ENCODE results near the gene PDCL2. TPM values are rescaled to one million over a fixed set of nuclear protein-coding genes. Genes with fewer than 3 reads are reported as not detected.
"Not testable (repeated sequence)": the region's sequence is repeated elsewhere in the genome, so short reads cannot be mapped to it uniquely, and the experiment has no call there.

PDCL2 gene
- total RNA-seq, 1 donor from 2014 or later: not detected

DNA sequence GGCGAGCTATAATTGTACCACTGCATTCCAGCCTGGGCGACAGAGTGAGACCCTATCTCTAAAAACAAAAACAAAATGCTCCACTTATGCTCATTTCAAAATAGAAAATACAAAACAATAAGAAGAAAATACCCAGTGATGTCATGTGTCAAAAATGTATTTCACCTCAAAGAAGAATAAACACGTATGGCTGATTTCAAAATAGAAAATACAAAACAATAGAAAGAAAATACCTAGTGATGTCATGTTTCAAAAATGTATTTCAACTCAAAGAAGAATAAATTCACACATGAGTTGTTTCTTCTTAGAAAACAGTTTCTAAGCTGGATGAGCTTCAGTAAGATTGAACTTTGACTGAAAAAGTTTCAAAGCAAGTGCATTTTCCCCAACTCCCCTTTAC lies 20.3 kb upstream of the PDCL2 start:
- DNase-seq: no peak
- intact Hi-C loops (cut with micrococcal nuclease): no loop called here
- H3K27me3 Mint-ChIP-seq: no peaks in the 10 kb centered on the region
- no peak overlapping the region for H3K27ac Mint-ChIP-seq
- H3K36me3 Mint-ChIP-seq (ENCODE audit: low read depth): no peaks in the 10 kb centered on the region
- H3K9me3 Mint-ChIP-seq: no peaks in the 10 kb centered on the region
- no peaks in the 10 kb centered on the region for H3K4me1 Mint-ChIP-seq
- no peak overlapping the region for H3K4me3 Mint-ChIP-seq

DNA sequence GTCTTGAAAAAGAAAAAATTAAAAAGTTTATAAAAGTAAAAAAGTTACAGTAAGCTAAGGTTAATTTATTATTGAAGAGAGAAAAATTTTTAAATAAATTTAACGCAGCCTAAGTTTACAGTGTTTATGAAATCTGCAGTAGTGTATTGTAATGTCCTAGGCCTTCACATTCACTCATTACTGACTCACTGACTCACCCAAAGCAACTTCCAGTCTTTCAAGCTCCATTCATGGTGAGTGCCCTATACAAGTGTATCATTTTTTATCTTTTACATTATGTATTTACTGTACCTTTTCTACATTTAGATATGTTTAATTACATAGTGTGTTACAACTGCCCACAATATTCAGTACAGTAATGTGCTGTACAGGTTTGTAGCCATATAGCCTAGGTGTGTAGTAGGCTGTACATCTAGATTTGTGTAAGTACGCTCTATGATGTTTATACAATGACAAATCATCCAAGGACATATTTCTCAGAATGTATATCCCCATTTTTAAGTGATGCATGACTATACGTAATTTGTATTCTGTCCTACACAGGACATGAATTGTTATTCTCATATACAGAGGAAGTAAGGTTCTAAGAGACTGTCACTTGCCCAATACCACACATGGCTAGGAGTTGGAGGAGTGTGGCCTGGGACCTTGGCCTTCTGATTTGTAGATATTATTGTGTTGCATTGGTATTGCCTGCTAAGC lies 19.5 kb upstream of the PDCL2 start:
- Mint-ChIP-seq H3K4me3 (no peak overlapping the region), H3K27ac (no peak overlapping the region), H3K9me3 (no peaks in the 10 kb centered on the region), H3K36me3 (ENCODE audit: low read depth) (no peaks in the 10 kb centered on the region), H3K4me1 (no peaks in the 10 kb centered on the region), H3K27me3 (no peaks in the 10 kb centered on the region)
- DNase-seq: no peak
- intact Hi-C loops (cut with micrococcal nuclease): no loop called here

DNA sequence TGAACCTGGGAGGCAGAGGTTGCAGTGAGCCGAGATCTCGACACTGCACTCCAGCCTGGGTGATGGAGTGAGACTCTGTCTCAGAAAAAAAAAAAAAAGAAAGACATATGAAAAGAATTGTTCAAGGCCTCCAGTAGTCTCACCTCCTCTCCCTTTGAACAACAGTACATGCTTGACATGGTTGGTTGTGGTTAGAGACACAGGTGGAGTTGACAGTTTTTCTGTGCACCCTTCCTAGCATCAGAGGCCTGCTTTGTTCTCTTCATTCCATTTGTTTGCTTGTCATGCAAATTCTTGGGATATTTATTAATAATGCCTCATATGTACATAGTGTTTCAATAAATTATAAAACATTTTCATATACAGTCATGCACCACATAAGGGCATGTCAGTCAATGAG lies 18.3 kb upstream of the PDCL2 start:
- H3K27me3 Mint-ChIP-seq: no peaks in the 10 kb centered on the region
- no peak overlapping the region for H3K4me3 Mint-ChIP-seq
- no peaks in the 10 kb centered on the region for H3K36me3 Mint-ChIP-seq (ENCODE audit: low read depth)
- no peaks in the 10 kb centered on the region for H3K4me1 Mint-ChIP-seq
- intact Hi-C loops (cut with micrococcal nuclease): no loop called here
- no peaks in the 10 kb centered on the region for H3K9me3 Mint-ChIP-seq
- no peak for DNase-seq
- H3K27ac Mint-ChIP-seq: no peak overlapping the region

- no peaks in the 10 kb centered on the region for H3K36me3 Mint-ChIP-seq (ENCODE audit: low read depth)
- no peaks in the 10 kb centered on the region for H3K27me3 Mint-ChIP-seq
- intact Hi-C loops (cut with micrococcal nuclease): no loop called here
- H3K4me1 Mint-ChIP-seq: no peaks in the 10 kb centered on the region
- H3K9me3 Mint-ChIP-seq: no peaks in the 10 kb centered on the region
- no peak overlapping the region for H3K4me3 Mint-ChIP-seq
- H3K27ac Mint-ChIP-seq: no peak overlapping the region
- DNase-seq: no peak
Measured at GRCh38 chr4:55609393-55609866, 17.4 kb upstream of the PDCL2 start.

DNA sequence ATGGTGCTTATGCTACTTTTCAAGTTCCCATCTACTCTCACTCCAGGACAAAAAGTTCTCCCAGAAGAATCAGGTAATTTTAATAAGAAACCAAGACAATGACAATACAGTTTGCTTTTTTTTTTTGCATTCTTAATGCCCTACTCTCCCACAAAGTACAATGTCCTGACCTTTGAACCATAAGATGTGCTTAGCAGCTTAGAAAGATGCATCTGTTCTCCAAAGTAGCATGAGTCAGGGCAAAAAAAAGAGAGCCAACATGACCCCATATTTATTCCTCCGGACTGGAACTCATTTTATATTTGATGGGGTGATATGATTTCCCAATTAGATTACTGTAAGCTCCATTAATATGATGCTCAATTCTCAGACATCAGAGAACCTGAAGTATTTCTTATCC lies 16.5 kb upstream of the PDCL2 start:
- no peaks in the 10 kb centered on the region for H3K4me1 Mint-ChIP-seq
- no peak overlapping the region for H3K4me3 Mint-ChIP-seq
- H3K27ac Mint-ChIP-seq: no peak overlapping the region
- no peaks in the 10 kb centered on the region for H3K9me3 Mint-ChIP-seq
- H3K36me3 Mint-ChIP-seq (ENCODE audit: low read depth): no peaks in the 10 kb centered on the region
- intact Hi-C loops (cut with micrococcal nuclease): no loop called here
- DNase-seq: no peak
- H3K27me3 Mint-ChIP-seq: no peaks in the 10 kb centered on the region

DNA sequence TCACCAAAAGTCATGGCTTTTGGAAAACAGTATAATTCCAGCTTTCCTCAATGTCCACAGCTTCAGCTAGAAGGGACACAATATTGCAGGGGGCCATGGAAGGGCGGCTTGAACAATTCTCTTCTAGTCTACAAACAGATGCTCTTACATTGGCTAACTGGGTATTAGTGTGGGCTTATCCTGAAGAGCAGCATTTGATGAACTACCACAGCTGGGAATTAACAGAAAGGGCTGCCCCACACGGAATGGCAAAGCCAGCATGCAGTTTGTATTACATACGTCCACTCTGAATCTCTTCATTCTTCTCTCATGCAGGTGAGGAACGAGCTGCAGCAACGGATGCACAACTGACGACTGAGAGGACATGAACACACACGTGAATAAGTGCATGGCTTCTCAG lies 13.0 kb upstream of the PDCL2 start:
- H3K36me3 Mint-ChIP-seq (ENCODE audit: low read depth): no peaks in the 10 kb centered on the region
- no peaks in the 10 kb centered on the region for H3K9me3 Mint-ChIP-seq
- no peak for DNase-seq
- no peaks in the 10 kb centered on the region for H3K4me1 Mint-ChIP-seq
- H3K27me3 Mint-ChIP-seq: peaks cover 6% of the 10 kb centered on the region
- intact Hi-C loops (cut with micrococcal nuclease): no loop called here
- no peak overlapping the region for H3K27ac Mint-ChIP-seq
- H3K4me3 Mint-ChIP-seq: no peak overlapping the region

DNA sequence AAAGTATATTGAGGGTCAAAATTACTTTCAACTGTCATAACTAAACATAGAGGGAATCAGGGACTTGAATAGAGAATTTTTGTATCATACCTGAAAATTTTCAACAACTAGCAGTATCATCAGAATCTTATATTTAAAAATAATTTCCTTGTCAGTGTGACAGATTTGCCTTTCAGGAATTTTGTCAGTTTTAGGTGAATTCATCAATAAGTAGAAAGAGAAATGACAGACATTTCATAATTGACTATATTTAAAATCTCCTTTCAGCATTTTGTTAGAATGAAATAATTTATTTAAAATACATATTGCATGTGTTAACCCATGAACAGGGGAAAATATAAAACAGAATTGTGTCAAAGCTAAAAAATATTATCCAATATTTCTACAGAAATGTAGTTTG lies 8.6 kb upstream of the PDCL2 start:
- intact Hi-C loops (cut with micrococcal nuclease): no loop called here
- H3K4me1 Mint-ChIP-seq: no peaks in the 10 kb centered on the region
- no peak for DNase-seq
- H3K4me3 Mint-ChIP-seq: no peak overlapping the region
- H3K27me3 Mint-ChIP-seq: peaks cover 16% of the 10 kb centered on the region
- no peaks in the 10 kb centered on the region for H3K9me3 Mint-ChIP-seq
- no peak overlapping the region for H3K27ac Mint-ChIP-seq
- H3K36me3 Mint-ChIP-seq (ENCODE audit: low read depth): no peaks in the 10 kb centered on the region

DNA sequence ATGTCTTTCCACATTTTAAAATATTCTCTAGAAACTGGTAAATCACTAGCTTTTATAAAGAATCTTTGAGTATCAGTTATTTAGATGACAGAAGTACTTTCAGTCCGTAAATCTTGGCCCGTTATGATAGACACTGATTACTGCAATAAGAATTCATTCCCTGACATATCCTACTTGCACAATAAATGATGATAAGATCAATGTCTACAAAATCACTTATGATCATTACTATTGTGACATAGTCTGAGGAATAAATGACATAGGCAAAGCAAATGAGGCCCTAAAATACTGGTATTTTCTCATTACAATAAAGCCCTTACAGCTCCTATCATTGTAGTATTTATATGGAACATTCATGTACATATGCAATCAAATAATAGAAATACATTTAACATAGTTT lies 6.6 kb upstream of the PDCL2 start:
- intact Hi-C loops (cut with micrococcal nuclease): no loop called here
- Mint-ChIP-seq H3K4me3 (no peak overlapping the region), H3K36me3 (ENCODE audit: low read depth) (no peaks in the 10 kb centered on the region), H3K9me3 (no peaks in the 10 kb centered on the region), H3K4me1 (no peaks in the 10 kb centered on the region), H3K27ac (no peak overlapping the region), H3K27me3 (peaks cover 18% of the 10 kb centered on the region)
- DNase-seq: no peak

GRCh38 chr4:55588160-55588559 lies 3.9 kb downstream of the PDCL2 start:
- DNase-seq: no peak
- Mint-ChIP-seq H3K36me3 (ENCODE audit: low read depth) (no peaks in the 10 kb centered on the region), H3K9me3 (peaks cover 15% of the 10 kb centered on the region), H3K4me1 (no peaks in the 10 kb centered on the region), H3K27ac (no peak overlapping the region), H3K27me3 (peaks cover 8% of the 10 kb centered on the region), H3K4me3 (no peak overlapping the region)
- intact Hi-C loops (cut with micrococcal nuclease): no loop called here

DNA sequence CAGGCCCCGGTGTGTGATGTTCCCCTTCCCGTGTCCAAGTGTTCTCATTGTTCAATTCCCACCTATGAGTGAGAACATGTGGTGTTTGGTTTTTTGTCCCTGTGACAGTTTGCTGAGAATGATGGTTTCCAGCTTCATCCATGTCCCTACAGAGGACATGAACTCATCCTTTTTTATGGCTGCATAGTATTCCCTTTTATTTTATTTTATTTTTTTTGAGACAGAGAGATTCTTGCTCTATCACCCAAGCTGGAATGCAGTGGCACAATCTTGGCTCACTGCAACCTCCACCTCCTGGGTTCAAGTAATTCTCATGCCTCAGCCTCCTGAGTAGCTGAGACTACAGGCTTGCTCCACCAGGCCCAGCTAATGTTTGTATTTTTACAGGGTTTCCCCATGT lies 9.3 kb downstream of the PDCL2 start:
- H3K27me3 Mint-ChIP-seq; DNase-seq; H3K4me3 Mint-ChIP-seq; intact Hi-C loops (cut with micrococcal nuclease); H3K27ac Mint-ChIP-seq; H3K4me1 Mint-ChIP-seq; H3K36me3 Mint-ChIP-seq (ENCODE audit: low read depth): not testable (repeated sequence)
- H3K9me3 Mint-ChIP-seq: peaks cover 12% of the 10 kb centered on the region

GRCh38 chr4:55578341-55579010 lies 13.6 kb downstream of the PDCL2 start:
- H3K27me3 Mint-ChIP-seq: peaks cover 3% of the 10 kb centered on the region
- H3K4me1 Mint-ChIP-seq: no peaks in the 10 kb centered on the region

GRCh38 chr4:55575513-55575912 lies 16.5 kb downstream of the PDCL2 start:
- intact Hi-C loops (cut with micrococcal nuclease): no loop called here
- H3K9me3 Mint-ChIP-seq: peaks cover 13% of the 10 kb centered on the region
- peaks cover 2% of the 10 kb centered on the region for H3K36me3 Mint-ChIP-seq (ENCODE audit: low read depth)
- H3K4me1 Mint-ChIP-seq: no peaks in the 10 kb centered on the region
- H3K27ac Mint-ChIP-seq: no peak overlapping the region
- no peak overlapping the region for H3K4me3 Mint-ChIP-seq
- peaks cover 3% of the 10 kb centered on the region for H3K27me3 Mint-ChIP-seq
- no peak for DNase-seq

More at GRCh38 chr4:55578341-55579010, 13.6 kb downstream of the PDCL2 start:
- Mint-ChIP-seq H3K36me3 (ENCODE audit: low read depth) (peaks cover 2% of the 10 kb centered on the region), H3K27ac (no peak overlapping the region), H3K9me3 (peaks cover 19% of the 10 kb centered on the region), H3K4me3 (no peak overlapping the region)
- intact Hi-C loops (cut with micrococcal nuclease): no loop called here
- no peak for DNase-seq

GRCh38 chr4:55574252-55574651 lies 17.8 kb downstream of the PDCL2 start:
- H3K4me1 Mint-ChIP-seq: no peaks in the 10 kb centered on the region
- no peak for DNase-seq
- intact Hi-C loops (cut with micrococcal nuclease): no loop called here
- H3K27me3 Mint-ChIP-seq: peaks cover 3% of the 10 kb centered on the region
- H3K36me3 Mint-ChIP-seq (ENCODE audit: low read depth): peaks cover 2% of the 10 kb centered on the region
- H3K9me3 Mint-ChIP-seq: peaks cover 13% of the 10 kb centered on the region
- no peak overlapping the region for H3K27ac Mint-ChIP-seq
- H3K4me3 Mint-ChIP-seq: no peak overlapping the region

DNA sequence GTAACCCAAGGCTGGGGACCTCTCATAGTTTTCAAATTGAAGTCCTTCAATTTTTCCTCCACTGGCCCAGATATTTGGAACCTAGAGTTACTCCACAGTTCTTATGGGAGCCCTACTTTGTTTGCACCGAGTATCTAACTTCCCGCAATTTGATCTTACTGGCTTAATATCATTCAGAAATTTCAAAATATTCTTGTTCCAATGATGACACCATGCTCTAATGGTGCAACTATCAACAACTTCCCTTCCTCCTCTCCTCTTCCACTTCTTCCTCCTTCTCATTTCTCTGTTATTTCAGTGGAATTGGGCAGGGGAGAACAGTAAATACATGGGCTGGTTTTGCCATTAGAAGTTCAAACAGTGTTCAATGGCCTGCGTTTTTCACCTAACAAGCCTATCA lies 20.2 kb downstream of the PDCL2 start:
- Mint-ChIP-seq H3K27ac (no peak overlapping the region), H3K4me1 (no peaks in the 10 kb centered on the region), H3K36me3 (ENCODE audit: low read depth) (peaks cover 2% of the 10 kb centered on the region), H3K4me3 (no peak overlapping the region), H3K27me3 (peaks cover 7% of the 10 kb centered on the region), H3K9me3 (peaks cover 5% of the 10 kb centered on the region)
- intact Hi-C loops (cut with micrococcal nuclease): no loop called here
- no peak for DNase-seq

All from activated CD4-positive, alpha-beta T cell treated with anti-CD3 and anti-CD28 coated beads, Interleukin-2, amount 10 ng/mL, durations not matched to agents 24 days and 14 days (primary cell).